Parathyroid adenoma (tissue), 2 donors: ENCODE results near the gene C2CD3.

Experiments
- H2AFZ ChIP-seq: fragments of 300-600 bp; sonication (generic); one replicate; pipeline ENCODE4 v1.7.0; 2017; ENCODE audit warnings: antibody characterized with exemption, mild to moderate bottlenecking
- H3K27ac ChIP-seq: fragments of 300-600 bp; sonication (generic); one replicate; pipeline ENCODE4 v1.7.0; 2017
- H3K27me3 ChIP-seq: fragments of 300-600 bp; sonication (generic); one replicate; pipeline ENCODE4 v1.7.0; 2017; ENCODE audit warnings: low read length; ENCODE audit not compliant: control insufficient read depth, insufficient read depth
- H3K36me3 ChIP-seq: fragments of 300-600 bp; sonication (generic); one replicate; pipeline ENCODE4 v1.7.0; 2017; ENCODE audit warnings: low read length; ENCODE audit not compliant: control insufficient read depth, insufficient read depth
- H3K4me1 ChIP-seq: fragments of 300-600 bp; sonication (generic); one replicate; pipeline ENCODE4 v1.7.0; 2017; ENCODE audit warnings: control low read depth
- H3K4me2 ChIP-seq: fragments of 300-600 bp; sonication (generic); one replicate; pipeline ENCODE4 v1.7.0; 2017; ENCODE audit warnings: low read length
- H3K4me3 ChIP-seq: fragments of 300-600 bp; sonication (generic); one replicate; pipeline ENCODE4 v1.7.0; 2017; ENCODE audit warnings: low read depth, low read length
- H3K79me2 ChIP-seq: fragments of 300-600 bp; sonication (generic); one replicate; pipeline ENCODE4 v1.7.0; 2017; ENCODE audit warnings: control low read depth
- H3K9ac ChIP-seq: fragments of 300-600 bp; sonication (generic); one replicate; pipeline ENCODE4 v1.7.0; 2017; ENCODE audit warnings: mild to moderate bottlenecking
- H3K9me3 ChIP-seq: fragments of 300-600 bp; sonication (generic); one replicate; pipeline ENCODE4 v1.7.0; 2017; ENCODE audit warnings: low read length; ENCODE audit not compliant: control insufficient read depth
- CTCF ChIP-seq: fragments of 300-600 bp; sonication (generic); IDR thresholded peaks from one replicate; pipeline ENCODE4 v1.7.0; 2017; ENCODE audit warnings: antibody characterized with exemption, mild to moderate bottlenecking
- donor health status: primary hyperparathyroidism.

Gene C2CD3

GRCh38 chr11:74116719-74117118 is 54.1 kb downstream of the C2CD3 start:
- Histone ChIP-seq H3K36me3 (no peaks in the 10 kb centered on the region), H3K4me3 (no peak overlapping the region), H2AFZ (no peak overlapping the region), H3K9ac (no peak overlapping the region), H3K27me3 (no peaks in the 10 kb centered on the region), H3K27ac (no peak overlapping the region), H3K9me3 (no peaks in the 10 kb centered on the region), H3K4me2 (no peak overlapping the region), H3K4me1 (no peaks in the 10 kb centered on the region), H3K79me2 (no peaks in the 10 kb centered on the region)
- TF ChIP-seq CTCF: no peak

GRCh38 chr11:74112877-74113276 is 57.9 kb downstream of the C2CD3 start:
- H3K4me2 ChIP-seq: no peak overlapping the region
- no peak overlapping the region for H3K4me3 ChIP-seq
- no peak for TF ChIP-seq CTCF
- no peaks in the 10 kb centered on the region for H3K9me3 ChIP-seq
- no peak overlapping the region for H3K27ac ChIP-seq
- H3K79me2 ChIP-seq: no peaks in the 10 kb centered on the region
- no peak overlapping the region for H2AFZ ChIP-seq
- H3K4me1 ChIP-seq: no peaks in the 10 kb centered on the region
- H3K36me3 ChIP-seq: no peaks in the 10 kb centered on the region
- H3K27me3 ChIP-seq: no peaks in the 10 kb centered on the region
- no peak overlapping the region for H3K9ac ChIP-seq

- no peak for TF ChIP-seq CTCF
- no peaks in the 10 kb centered on the region for H3K4me1 ChIP-seq
- no peaks in the 10 kb centered on the region for H3K79me2 ChIP-seq
- no peak overlapping the region for H3K4me2 ChIP-seq
- no peak overlapping the region for H2AFZ ChIP-seq
- no peaks in the 10 kb centered on the region for H3K36me3 ChIP-seq
- H3K4me3 ChIP-seq: no peak overlapping the region
- no peaks in the 10 kb centered on the region for H3K27me3 ChIP-seq
- H3K9me3 ChIP-seq: no peaks in the 10 kb centered on the region
- H3K9ac ChIP-seq: no peak overlapping the region
- H3K27ac ChIP-seq: no peak overlapping the region
These were observed 64.7 kb downstream of the C2CD3 start for GRCh38 chr11:74106124-74106523.

- no peaks in the 10 kb centered on the region for H3K27me3 ChIP-seq
- H3K4me3 ChIP-seq: no peak overlapping the region
- no peak overlapping the region for H3K9ac ChIP-seq
- no peak overlapping the region for H3K4me2 ChIP-seq
- H2AFZ ChIP-seq: no peak overlapping the region
- TF ChIP-seq CTCF: no peak
- H3K79me2 ChIP-seq: no peaks in the 10 kb centered on the region
- H3K9me3 ChIP-seq: no peaks in the 10 kb centered on the region
- H3K4me1 ChIP-seq: no peaks in the 10 kb centered on the region
- H3K36me3 ChIP-seq: no peaks in the 10 kb centered on the region
- H3K27ac ChIP-seq: no peak overlapping the region
These were observed 68.5 kb downstream of the C2CD3 start for GRCh38 chr11:74102321-74102720.

- H3K4me3 ChIP-seq: no peak overlapping the region
- no peaks in the 10 kb centered on the region for H3K36me3 ChIP-seq
- no peaks in the 10 kb centered on the region for H3K4me1 ChIP-seq
- H3K79me2 ChIP-seq: no peaks in the 10 kb centered on the region
- no peak overlapping the region for H2AFZ ChIP-seq
- no peaks in the 10 kb centered on the region for H3K27me3 ChIP-seq
- no peaks in the 10 kb centered on the region for H3K9me3 ChIP-seq
- no peak overlapping the region for H3K4me2 ChIP-seq
- no peak overlapping the region for H3K9ac ChIP-seq
- H3K27ac ChIP-seq: no peak overlapping the region
- no peak for TF ChIP-seq CTCF
These were observed 70.1 kb downstream of the C2CD3 start for GRCh38 chr11:74100735-74101134.
